SK-N-SH treated with all-trans-retinoic acid at 6 μM for 48 hours (cell line): ENCODE measurements around the gene TFPT.

ENCODE experiments used
- ATAC-seq: fragments of 200-7000 bp; cut with Tn5 transposase; 3 replicates; pipeline ENCODE4 v1.9.1; 2020; ENCODE audit warnings: mild to moderate bottlenecking, moderate library complexity
- ARNTL ChIP-seq: fragments of 450-650 bp; formaldehyde crosslinking; IDR thresholded peaks from 2 replicates; pipeline ENCODE4 v1.5.0; 2020; ENCODE audit warnings: low read depth, mild to moderate bottlenecking, moderate library complexity, borderline replicate concordance
- BACH2 ChIP-seq: fragments of 250-450 bp; sonication (Bioruptor Pico); IDR thresholded peaks from 2 replicates; pipeline ENCODE4 v1.9.0; 2021; ENCODE audit warnings: mild to moderate bottlenecking, borderline replicate concordance
- CSDC2 ChIP-seq: fragments of 250-450 bp; sonication (Bioruptor Pico); IDR thresholded peaks from 2 replicates; pipeline ENCODE4 v1.5.0; 2020; ENCODE audit warnings: mild to moderate bottlenecking, moderate library complexity
- ESRRG ChIP-seq: fragments of 250-450 bp; sonication (Bioruptor Pico); IDR thresholded peaks from 2 replicates; pipeline ENCODE4 v1.6.1; 2021; ENCODE audit warnings: mild to moderate bottlenecking
- GLIS3 ChIP-seq: fragments of 250-450 bp; sonication (Bioruptor Pico); IDR thresholded peaks from 2 replicates; pipeline ENCODE4 v1.5.0; 2020; ENCODE audit warnings: mild to moderate bottlenecking, moderate library complexity
- ISL1 ChIP-seq: fragments of 250-450 bp; sonication (Bioruptor Pico); IDR thresholded peaks from 2 replicates; pipeline ENCODE4 v2.1.2; 2022; ENCODE audit warnings: mild to moderate bottlenecking, moderate library complexity
- OSR1 ChIP-seq: fragments of 250-450 bp; sonication (Bioruptor Pico); IDR thresholded peaks from 2 replicates; pipeline ENCODE4 v1.8.0; 2022; ENCODE audit warnings: moderate library complexity, mild to moderate bottlenecking, inconsistent platforms
- PPARA ChIP-seq: fragments of 250-450 bp; sonication (Bioruptor Pico); IDR thresholded peaks from 2 replicates; pipeline ENCODE4 v1.5.0; 2020; ENCODE audit warnings: mild to moderate bottlenecking, borderline replicate concordance
- RARB ChIP-seq: fragments of 250-450 bp; sonication (Bioruptor Pico); IDR thresholded peaks from 2 replicates; pipeline ENCODE4 v1.8.0; 2021; ENCODE audit warnings: mild to moderate bottlenecking, moderate library complexity
- SNAI2 ChIP-seq: fragments of 250-450 bp; sonication (Bioruptor Pico); IDR thresholded peaks from 2 replicates; pipeline ENCODE4 v1.5.0; 2020; ENCODE audit warnings: mild to moderate bottlenecking, moderate library complexity
- TCF4 ChIP-seq: fragments of 250-450 bp; sonication (Bioruptor Pico); IDR thresholded peaks from 2 replicates; pipeline ENCODE4 v1.8.0; 2021; ENCODE audit warnings: mild to moderate bottlenecking, moderate library complexity, borderline replicate concordance
- TOX ChIP-seq: fragments of 250-450 bp; sonication (Bioruptor Pico); IDR thresholded peaks from 2 replicates; pipeline ENCODE4 v1.8.0; 2021; ENCODE audit warnings: mild to moderate bottlenecking, moderate library complexity, borderline replicate concordance
- ZC3H10 ChIP-seq: fragments of 250-450 bp; sonication (Bioruptor Pico); IDR thresholded peaks from 2 replicates; pipeline ENCODE4 v1.5.1; 2021; ENCODE audit warnings: mild to moderate bottlenecking, moderate library complexity
- ZFP30 ChIP-seq: fragments of 450-650 bp; formaldehyde crosslinking; IDR thresholded peaks from 2 replicates; pipeline ENCODE4 v1.5.0; 2022; ENCODE audit warnings: mild to moderate bottlenecking, moderate library complexity
- ZNF565 ChIP-seq: fragments of 450-650 bp; formaldehyde crosslinking; conservative IDR thresholded peaks from 2 replicates; pipeline ENCODE4 v1.5.0; 2020; ENCODE audit warnings: low read depth, mild to moderate bottlenecking, moderate library complexity
- ZNF70 ChIP-seq: fragments of 450-650 bp; formaldehyde crosslinking; IDR thresholded peaks from 2 replicates; pipeline ENCODE4 v1.5.0; 2020; ENCODE audit warnings: mild to moderate bottlenecking, moderate library complexity
- ZNF8 ChIP-seq: fragments of 450-650 bp; formaldehyde crosslinking; IDR thresholded peaks from 2 replicates; pipeline ENCODE4 v1.5.0; 2020; ENCODE audit warnings: mild to moderate bottlenecking, moderate library complexity
- TF ChIP-seq, protein P1 (sequence below): fragments of 250-450 bp; sonication (Bioruptor Pico); IDR thresholded peaks from 2 replicates; pipeline ENCODE4 v1.8.0; 2021; ENCODE audit warnings: low read depth, mild to moderate bottlenecking, moderate library complexity, borderline replicate concordance
- TF ChIP-seq, protein P2 (sequence below): fragments of 250-450 bp; sonication (Bioruptor Pico); IDR thresholded peaks from 2 replicates; pipeline ENCODE4 v1.8.0; 2020; ENCODE audit warnings: mild to moderate bottlenecking, moderate library complexity, borderline replicate concordance
- TF ChIP-seq, protein P3 (sequence below): fragments of 250-450 bp; sonication (Bioruptor Pico); IDR thresholded peaks from 2 replicates; pipeline ENCODE4 v1.5.1; 2021; ENCODE audit warnings: mild to moderate bottlenecking, moderate library complexity
- TF ChIP-seq, protein P4 (sequence below): fragments of 250-450 bp; sonication (Bioruptor Pico); IDR thresholded peaks from 2 replicates; pipeline ENCODE4 v1.5.0; 2020; ENCODE audit warnings: mild to moderate bottlenecking, moderate library complexity
- TF ChIP-seq, protein P5 (sequence below): fragments of 250-450 bp; sonication (Bioruptor Pico); IDR thresholded peaks from 2 replicates; pipeline ENCODE4 v1.5.1; 2020; ENCODE audit warnings: low read depth, mild to moderate bottlenecking, moderate library complexity

TFPT gene

DNA sequence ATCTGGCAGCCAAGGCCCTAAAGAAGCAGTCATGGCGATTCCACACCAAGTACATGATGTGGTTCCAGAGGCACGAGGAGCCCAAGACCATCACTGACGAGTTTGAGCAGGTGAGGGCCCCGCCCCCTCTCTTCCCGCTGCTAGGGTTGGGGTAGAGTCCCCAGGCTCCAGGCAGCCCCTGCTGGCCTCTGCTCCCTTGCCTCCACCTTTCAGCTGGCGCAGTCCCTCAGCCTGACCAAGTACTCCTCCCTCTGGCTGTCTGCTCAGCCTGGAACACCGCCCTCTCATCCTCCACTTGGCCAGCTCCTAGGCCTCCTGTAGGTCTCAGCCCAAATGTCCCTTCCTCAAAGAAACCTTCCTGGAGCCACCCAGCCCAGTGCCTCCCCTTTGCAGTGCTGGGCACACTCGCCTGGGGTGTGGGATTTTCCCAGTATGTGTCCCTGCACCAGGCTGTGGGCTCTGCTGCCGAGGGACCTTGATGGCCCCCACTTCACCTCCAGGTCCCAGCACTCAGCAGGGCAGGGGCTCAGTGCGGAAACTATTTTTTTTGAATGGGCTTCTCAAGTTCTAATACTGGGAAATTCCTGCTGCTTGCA lies 38.4 kb upstream of the TFPT start:
- TF ChIP-seq ARNTL (no peak), RARB (CRISPR knock-in tag) (no peak), SNAI2 (CRISPR knock-in tag) (no peak), GLIS3 (CRISPR knock-in tag) (no peak), ZFP30 (no peak), TCF4 (CRISPR knock-in tag) (no peak), ZNF565 (no peak), ZNF8 (CRISPR knock-in tag) (no peak), CSDC2 (CRISPR knock-in tag) (no peak), ISL1 (CRISPR knock-in tag) (no peak), ESRRG (no peak), PPARA (CRISPR knock-in tag) (no peak), OSR1 (CRISPR knock-in tag) (no peak)
- TF ChIP-seq, protein P1, sequence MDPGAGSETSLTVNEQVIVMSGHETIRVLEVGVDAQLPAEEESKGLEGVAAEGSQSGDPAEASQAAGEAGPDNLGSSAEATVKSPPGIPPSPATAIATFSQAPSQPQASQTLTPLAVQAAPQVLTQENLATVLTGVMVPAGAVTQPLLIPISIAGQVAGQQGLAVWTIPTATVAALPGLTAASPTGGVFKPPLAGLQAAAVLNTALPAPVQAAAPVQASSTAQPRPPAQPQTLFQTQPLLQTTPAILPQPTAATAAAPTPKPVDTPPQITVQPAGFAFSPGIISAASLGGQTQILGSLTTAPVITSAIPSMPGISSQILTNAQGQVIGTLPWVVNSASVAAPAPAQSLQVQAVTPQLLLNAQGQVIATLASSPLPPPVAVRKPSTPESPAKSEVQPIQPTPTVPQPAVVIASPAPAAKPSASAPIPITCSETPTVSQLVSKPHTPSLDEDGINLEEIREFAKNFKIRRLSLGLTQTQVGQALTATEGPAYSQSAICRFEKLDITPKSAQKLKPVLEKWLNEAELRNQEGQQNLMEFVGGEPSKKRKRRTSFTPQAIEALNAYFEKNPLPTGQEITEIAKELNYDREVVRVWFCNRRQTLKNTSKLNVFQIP (CRISPR knock-in tag) = no peak
- TF ChIP-seq, protein P2, sequence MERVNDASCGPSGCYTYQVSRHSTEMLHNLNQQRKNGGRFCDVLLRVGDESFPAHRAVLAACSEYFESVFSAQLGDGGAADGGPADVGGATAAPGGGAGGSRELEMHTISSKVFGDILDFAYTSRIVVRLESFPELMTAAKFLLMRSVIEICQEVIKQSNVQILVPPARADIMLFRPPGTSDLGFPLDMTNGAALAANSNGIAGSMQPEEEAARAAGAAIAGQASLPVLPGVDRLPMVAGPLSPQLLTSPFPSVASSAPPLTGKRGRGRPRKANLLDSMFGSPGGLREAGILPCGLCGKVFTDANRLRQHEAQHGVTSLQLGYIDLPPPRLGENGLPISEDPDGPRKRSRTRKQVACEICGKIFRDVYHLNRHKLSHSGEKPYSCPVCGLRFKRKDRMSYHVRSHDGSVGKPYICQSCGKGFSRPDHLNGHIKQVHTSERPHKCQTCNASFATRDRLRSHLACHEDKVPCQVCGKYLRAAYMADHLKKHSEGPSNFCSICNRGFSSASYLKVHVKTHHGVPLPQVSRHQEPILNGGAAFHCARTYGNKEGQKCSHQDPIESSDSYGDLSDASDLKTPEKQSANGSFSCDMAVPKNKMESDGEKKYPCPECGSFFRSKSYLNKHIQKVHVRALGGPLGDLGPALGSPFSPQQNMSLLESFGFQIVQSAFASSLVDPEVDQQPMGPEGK (CRISPR knock-in tag) = no peak
- TF ChIP-seq, protein P3, sequence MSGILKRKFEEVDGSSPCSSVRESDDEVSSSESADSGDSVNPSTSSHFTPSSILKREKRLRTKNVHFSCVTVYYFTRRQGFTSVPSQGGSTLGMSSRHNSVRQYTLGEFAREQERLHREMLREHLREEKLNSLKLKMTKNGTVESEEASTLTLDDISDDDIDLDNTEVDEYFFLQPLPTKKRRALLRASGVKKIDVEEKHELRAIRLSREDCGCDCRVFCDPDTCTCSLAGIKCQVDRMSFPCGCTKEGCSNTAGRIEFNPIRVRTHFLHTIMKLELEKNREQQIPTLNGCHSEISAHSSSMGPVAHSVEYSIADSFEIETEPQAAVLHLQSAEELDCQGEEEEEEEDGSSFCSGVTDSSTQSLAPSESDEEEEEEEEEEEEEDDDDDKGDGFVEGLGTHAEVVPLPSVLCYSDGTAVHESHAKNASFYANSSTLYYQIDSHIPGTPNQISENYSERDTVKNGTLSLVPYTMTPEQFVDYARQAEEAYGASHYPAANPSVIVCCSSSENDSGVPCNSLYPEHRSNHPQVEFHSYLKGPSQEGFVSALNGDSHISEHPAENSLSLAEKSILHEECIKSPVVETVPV (CRISPR knock-in tag) = no peak
- TF ChIP-seq, protein P4, sequence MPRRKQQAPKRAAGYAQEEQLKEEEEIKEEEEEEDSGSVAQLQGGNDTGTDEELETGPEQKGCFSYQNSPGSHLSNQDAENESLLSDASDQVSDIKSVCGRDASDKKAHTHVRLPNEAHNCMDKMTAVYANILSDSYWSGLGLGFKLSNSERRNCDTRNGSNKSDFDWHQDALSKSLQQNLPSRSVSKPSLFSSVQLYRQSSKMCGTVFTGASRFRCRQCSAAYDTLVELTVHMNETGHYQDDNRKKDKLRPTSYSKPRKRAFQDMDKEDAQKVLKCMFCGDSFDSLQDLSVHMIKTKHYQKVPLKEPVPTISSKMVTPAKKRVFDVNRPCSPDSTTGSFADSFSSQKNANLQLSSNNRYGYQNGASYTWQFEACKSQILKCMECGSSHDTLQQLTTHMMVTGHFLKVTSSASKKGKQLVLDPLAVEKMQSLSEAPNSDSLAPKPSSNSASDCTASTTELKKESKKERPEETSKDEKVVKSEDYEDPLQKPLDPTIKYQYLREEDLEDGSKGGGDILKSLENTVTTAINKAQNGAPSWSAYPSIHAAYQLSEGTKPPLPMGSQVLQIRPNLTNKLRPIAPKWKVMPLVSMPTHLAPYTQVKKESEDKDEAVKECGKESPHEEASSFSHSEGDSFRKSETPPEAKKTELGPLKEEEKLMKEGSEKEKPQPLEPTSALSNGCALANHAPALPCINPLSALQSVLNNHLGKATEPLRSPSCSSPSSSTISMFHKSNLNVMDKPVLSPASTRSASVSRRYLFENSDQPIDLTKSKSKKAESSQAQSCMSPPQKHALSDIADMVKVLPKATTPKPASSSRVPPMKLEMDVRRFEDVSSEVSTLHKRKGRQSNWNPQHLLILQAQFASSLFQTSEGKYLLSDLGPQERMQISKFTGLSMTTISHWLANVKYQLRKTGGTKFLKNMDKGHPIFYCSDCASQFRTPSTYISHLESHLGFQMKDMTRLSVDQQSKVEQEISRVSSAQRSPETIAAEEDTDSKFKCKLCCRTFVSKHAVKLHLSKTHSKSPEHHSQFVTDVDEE (CRISPR knock-in tag) = no peak
- TF ChIP-seq, all 23 proteins: peak for 0
- ATAC-seq = no peak

DNA sequence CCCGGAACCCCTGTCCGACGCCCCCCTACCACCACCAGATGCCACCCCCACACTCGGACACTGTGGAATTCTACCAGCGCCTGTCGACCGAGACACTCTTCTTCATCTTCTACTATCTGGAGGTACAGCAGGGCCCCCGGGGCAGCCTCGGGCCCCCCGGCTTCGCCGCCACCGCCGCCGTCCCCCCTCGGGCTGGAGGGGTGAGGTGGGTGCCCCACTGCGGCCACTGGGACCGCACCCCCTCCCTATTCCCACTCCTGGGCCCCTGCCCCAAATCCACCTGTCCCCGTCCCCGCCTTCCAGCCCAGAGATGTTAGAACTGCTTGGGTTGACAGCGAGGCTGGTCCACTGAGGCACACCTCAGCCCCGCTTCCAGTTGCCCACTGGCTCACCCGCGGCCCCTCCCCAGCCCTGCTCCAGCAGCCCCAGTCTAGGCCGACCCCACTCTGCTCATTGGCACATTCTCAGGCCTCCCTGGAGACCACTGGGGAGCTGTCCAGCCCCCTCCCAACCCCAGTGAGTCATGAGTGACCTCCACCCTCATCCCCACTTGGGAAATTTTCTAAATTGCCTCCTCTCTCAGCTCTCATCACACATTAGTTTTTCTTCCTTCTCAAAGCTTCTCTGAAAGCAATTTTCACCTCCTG lies 37.5 kb upstream of the TFPT start:
- no peak for ATAC-seq
- TF ChIP-seq, protein P4 (CRISPR knock-in tag) = no peak
- no peak for TF ChIP-seq ZNF565
- no peak for TF ChIP-seq ZNF70
- TF ChIP-seq, protein P5, sequence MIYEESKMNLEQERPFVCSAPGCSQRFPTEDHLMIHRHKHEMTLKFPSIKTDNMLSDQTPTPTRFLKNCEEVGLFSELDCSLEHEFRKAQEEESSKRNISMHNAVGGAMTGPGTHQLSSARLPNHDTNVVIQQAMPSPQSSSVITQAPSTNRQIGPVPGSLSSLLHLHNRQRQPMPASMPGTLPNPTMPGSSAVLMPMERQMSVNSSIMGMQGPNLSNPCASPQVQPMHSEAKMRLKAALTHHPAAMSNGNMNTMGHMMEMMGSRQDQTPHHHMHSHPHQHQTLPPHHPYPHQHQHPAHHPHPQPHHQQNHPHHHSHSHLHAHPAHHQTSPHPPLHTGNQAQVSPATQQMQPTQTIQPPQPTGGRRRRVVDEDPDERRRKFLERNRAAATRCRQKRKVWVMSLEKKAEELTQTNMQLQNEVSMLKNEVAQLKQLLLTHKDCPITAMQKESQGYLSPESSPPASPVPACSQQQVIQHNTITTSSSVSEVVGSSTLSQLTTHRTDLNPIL (CRISPR knock-in tag) = no peak
- no peak for TF ChIP-seq GLIS3 (CRISPR knock-in tag)
- no peak for TF ChIP-seq ISL1 (CRISPR knock-in tag)
- no peak for TF ChIP-seq ARNTL
- TF ChIP-seq ZC3H10 = no peak
- TF ChIP-seq ZNF8 (CRISPR knock-in tag) = no peak
- TF ChIP-seq SNAI2 (CRISPR knock-in tag) = no peak
- TF ChIP-seq CSDC2 (CRISPR knock-in tag) = no peak
- no peak for TF ChIP-seq BACH2 (CRISPR knock-in tag)
- TF ChIP-seq, protein P1 (CRISPR knock-in tag) = no peak
- TF ChIP-seq ZFP30 = no peak
- TF ChIP-seq PPARA (CRISPR knock-in tag) = no peak
- no peak for TF ChIP-seq TOX (CRISPR knock-in tag)
- TF ChIP-seq RARB (CRISPR knock-in tag) = no peak
- TF ChIP-seq ESRRG = no peak
- TF ChIP-seq OSR1 (CRISPR knock-in tag) = no peak
- TF ChIP-seq, protein P3 (CRISPR knock-in tag) = no peak
